ENCODE results near the gene USP48. TPM values are rescaled to one million over a fixed set of nuclear protein-coding genes. Genes with fewer than 3 reads are reported as not detected.

The USP48 gene
- total RNA-seq, 1 donor from 2014 or later: 54.5 TPM

DNA sequence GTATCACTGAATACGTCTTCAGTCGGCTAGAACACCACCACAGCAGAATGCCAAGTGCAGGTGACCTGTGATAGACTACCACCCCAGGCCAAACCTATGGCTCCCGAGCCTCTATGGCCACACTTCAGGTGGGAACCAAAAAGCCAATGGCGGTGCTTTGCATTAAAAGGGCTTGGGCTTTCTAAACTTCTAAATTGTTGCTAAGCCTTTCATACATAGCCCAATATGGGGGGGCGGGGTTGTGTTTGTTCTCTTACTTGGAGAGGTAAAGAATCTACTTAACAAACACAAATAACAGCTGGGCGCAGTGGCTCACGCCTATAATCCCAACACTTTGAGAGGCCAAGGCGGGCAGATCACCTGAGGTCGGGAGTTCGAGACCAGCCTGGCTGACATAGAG is 19.7 kb downstream of the USP48 start:
- H3K4me1 Mint-ChIP-seq (ENCODE audit: low read depth): peaks cover 53% of the 10 kb centered on the region
- no peak overlapping the region for H3K4me3 Mint-ChIP-seq (ENCODE audit: unreplicated experiment)
- TF ChIP-seq, protein P1, sequence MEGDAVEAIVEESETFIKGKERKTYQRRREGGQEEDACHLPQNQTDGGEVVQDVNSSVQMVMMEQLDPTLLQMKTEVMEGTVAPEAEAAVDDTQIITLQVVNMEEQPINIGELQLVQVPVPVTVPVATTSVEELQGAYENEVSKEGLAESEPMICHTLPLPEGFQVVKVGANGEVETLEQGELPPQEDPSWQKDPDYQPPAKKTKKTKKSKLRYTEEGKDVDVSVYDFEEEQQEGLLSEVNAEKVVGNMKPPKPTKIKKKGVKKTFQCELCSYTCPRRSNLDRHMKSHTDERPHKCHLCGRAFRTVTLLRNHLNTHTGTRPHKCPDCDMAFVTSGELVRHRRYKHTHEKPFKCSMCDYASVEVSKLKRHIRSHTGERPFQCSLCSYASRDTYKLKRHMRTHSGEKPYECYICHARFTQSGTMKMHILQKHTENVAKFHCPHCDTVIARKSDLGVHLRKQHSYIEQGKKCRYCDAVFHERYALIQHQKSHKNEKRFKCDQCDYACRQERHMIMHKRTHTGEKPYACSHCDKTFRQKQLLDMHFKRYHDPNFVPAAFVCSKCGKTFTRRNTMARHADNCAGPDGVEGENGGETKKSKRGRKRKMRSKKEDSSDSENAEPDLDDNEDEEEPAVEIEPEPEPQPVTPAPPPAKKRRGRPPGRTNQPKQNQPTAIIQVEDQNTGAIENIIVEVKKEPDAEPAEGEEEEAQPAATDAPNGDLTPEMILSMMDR (IDR thresholded peaks at IDR 0.05): no peak
- no peaks in the 10 kb centered on the region for H3K27me3 Mint-ChIP-seq (ENCODE audit: low read depth)
- no peaks in the 10 kb centered on the region for H3K9me3 Mint-ChIP-seq (ENCODE audit: low read depth)
- no peak overlapping the region for H3K27ac Mint-ChIP-seq (ENCODE audit: unreplicated experiment)
- DNase-seq (ENCODE audit: low spot score): no peak
- H3K36me3 Mint-ChIP-seq (ENCODE audit: low read depth): no peaks in the 10 kb centered on the region

DNA sequence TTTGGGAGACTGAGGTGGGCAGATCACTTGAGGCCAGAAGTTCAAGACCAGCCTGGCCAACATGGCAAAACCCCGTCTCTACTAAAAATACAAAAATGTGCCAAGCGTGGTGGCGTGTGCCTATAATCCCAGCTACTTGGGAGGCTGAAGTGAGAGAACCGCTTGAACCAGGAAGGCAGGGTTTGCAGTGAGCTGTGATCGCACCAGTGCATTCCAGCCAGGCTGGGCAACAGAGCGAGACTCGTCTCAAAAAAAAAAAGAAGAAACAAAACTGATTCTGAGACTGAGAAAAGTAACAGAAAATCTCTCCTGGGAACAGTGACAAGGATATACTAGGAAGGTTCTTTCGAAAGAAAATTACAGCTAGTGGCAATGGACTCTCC is 20.9 kb downstream of the USP48 start:
- Mint-ChIP-seq H3K27me3 (ENCODE audit: low read depth) (no peaks in the 10 kb centered on the region), H3K9me3 (ENCODE audit: low read depth) (no peaks in the 10 kb centered on the region), H3K36me3 (ENCODE audit: low read depth) (no peaks in the 10 kb centered on the region), H3K27ac (ENCODE audit: unreplicated experiment) (no peak overlapping the region), H3K4me1 (ENCODE audit: low read depth) (peaks cover 57% of the 10 kb centered on the region), H3K4me3 (ENCODE audit: unreplicated experiment) (no peak overlapping the region)
- TF ChIP-seq, protein P1 (IDR thresholded peaks at IDR 0.05): no peak
- no peak for DNase-seq (ENCODE audit: low spot score)

DNA sequence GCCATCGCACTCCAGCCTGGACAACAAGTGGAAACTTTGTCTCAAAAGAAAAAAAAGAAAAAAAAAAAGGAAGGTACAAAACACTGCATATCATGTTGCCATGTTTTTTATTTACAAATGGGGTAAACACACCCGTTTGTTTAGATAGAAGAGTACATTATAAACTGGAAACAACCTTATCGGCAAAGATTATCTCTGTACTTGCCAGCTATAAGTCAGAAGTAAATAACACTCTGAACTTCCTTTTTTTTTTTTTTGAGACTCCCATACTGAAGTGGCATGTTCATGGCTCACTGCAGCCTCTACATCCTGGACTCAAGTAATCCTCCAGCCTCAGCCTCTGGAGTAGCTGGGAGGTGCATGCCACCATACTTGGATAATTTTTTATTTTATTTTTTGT is 21.9 kb downstream of the USP48 start:
- no peaks in the 10 kb centered on the region for H3K9me3 Mint-ChIP-seq (ENCODE audit: low read depth)
- H3K27ac Mint-ChIP-seq (ENCODE audit: unreplicated experiment): no peak overlapping the region
- DNase-seq (ENCODE audit: low spot score): no peak
- H3K4me3 Mint-ChIP-seq (ENCODE audit: unreplicated experiment): no peak overlapping the region
- TF ChIP-seq, protein P1 (IDR thresholded peaks at IDR 0.05): no peak
- H3K4me1 Mint-ChIP-seq (ENCODE audit: low read depth): peaks cover 53% of the 10 kb centered on the region
- H3K36me3 Mint-ChIP-seq (ENCODE audit: low read depth): no peaks in the 10 kb centered on the region
- no peaks in the 10 kb centered on the region for H3K27me3 Mint-ChIP-seq (ENCODE audit: low read depth)

DNA sequence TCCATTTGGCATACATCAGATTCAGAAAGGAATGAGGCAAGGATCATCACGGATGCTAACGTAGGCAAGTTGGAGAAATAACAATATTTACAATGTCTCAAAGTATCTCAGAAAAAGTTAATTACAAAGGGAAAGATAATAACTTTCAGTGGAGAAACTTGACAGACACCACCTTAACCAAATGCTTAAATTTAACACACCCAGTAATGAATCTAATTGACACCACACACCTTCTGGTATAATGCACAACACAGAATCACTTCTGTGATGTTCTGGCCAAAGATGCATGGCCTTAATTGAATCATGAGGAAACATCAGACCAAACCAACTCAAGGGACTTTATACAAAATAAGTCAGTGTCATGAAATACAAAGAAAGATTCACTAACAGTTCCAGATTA is 23.1 kb downstream of the USP48 start:
- peaks cover 2% of the 10 kb centered on the region for H3K36me3 Mint-ChIP-seq (ENCODE audit: low read depth)
- peaks cover 41% of the 10 kb centered on the region for H3K4me1 Mint-ChIP-seq (ENCODE audit: low read depth)
- H3K4me3 Mint-ChIP-seq (ENCODE audit: unreplicated experiment): no peak overlapping the region
- no peaks in the 10 kb centered on the region for H3K9me3 Mint-ChIP-seq (ENCODE audit: low read depth)
- DNase-seq (ENCODE audit: low spot score): no peak
- TF ChIP-seq, protein P1 (IDR thresholded peaks at IDR 0.05): no peak
- no peaks in the 10 kb centered on the region for H3K27me3 Mint-ChIP-seq (ENCODE audit: low read depth)
- H3K27ac Mint-ChIP-seq (ENCODE audit: unreplicated experiment): no peak overlapping the region

DNA sequence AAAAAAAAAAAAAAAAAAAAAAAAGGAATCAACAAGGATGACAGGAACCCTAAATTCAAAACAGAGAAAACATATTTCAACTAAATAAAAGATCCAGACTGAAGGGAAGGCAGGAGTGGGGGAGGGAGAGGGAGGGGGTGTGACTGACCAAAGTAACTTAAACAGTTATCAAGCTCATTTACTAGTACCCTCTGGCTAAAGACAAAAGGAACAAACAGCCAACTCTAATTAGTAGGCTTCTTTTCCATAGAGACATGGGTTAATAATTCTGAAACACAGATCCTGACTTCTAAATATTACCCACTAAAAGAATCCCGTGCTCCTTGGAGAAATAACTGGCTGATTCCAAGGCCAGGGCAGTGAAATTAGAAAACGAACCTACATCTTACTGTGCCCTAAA is 23.8 kb downstream of the USP48 start:
- Mint-ChIP-seq H3K9me3 (ENCODE audit: low read depth) (no peaks in the 10 kb centered on the region), H3K27ac (ENCODE audit: unreplicated experiment) (no peak overlapping the region), H3K4me1 (ENCODE audit: low read depth) (peaks cover 34% of the 10 kb centered on the region), H3K36me3 (ENCODE audit: low read depth) (peaks cover 5% of the 10 kb centered on the region), H3K4me3 (ENCODE audit: unreplicated experiment) (no peak overlapping the region), H3K27me3 (ENCODE audit: low read depth) (no peaks in the 10 kb centered on the region)
- TF ChIP-seq, protein P1 (IDR thresholded peaks at IDR 0.05): no peak
- no peak for DNase-seq (ENCODE audit: low spot score)

Data from chondrocyte (in vitro differentiated cells).